Measurements from ENCODE around the gene GATA5.

GATA5 gene

GRCh38 chr20:62518911-62519310, 43.1 kb upstream of the GATA5 start:
- no peak for DNase-seq (ENCODE audit: low spot score)
- in situ Hi-C loops (cut with MboI; ENCODE audit: low pct_unique_long_range_greater_than_20kb, low sequenced_read_pairs, unreplicated experiment) = no loop called here
- no peak for TF ChIP-seq CTCF (IDR thresholded peaks at IDR 0.05; ENCODE audit: extremely low read depth, insufficient read depth, missing control alignments)

- TF ChIP-seq CTCF (IDR thresholded peaks at IDR 0.05; ENCODE audit: extremely low read depth, insufficient read depth, missing control alignments) = no peak
- no peak for DNase-seq (ENCODE audit: low spot score)
- in situ Hi-C loops (cut with MboI; ENCODE audit: low pct_unique_long_range_greater_than_20kb, low sequenced_read_pairs, unreplicated experiment) = no loop called here
These were observed 42.3 kb upstream of the GATA5 start for GRCh38 chr20:62517901-62518610.

- no peak for TF ChIP-seq CTCF (IDR thresholded peaks at IDR 0.05; ENCODE audit: extremely low read depth, insufficient read depth, missing control alignments)
- no peak for DNase-seq (ENCODE audit: low spot score)
- in situ Hi-C loops (cut with MboI; ENCODE audit: low pct_unique_long_range_greater_than_20kb, low sequenced_read_pairs, unreplicated experiment) = no loop called here
These were observed 41.4 kb upstream of the GATA5 start for GRCh38 chr20:62517168-62517567.

GRCh38 chr20:62516338-62516737, 40.5 kb upstream of the GATA5 start:
- in situ Hi-C loops (cut with MboI; ENCODE audit: low pct_unique_long_range_greater_than_20kb, low sequenced_read_pairs, unreplicated experiment) = no loop called here
- no peak for DNase-seq (ENCODE audit: low spot score)
- TF ChIP-seq CTCF (IDR thresholded peaks at IDR 0.05; ENCODE audit: extremely low read depth, insufficient read depth, missing control alignments) = no peak

- TF ChIP-seq CTCF (IDR thresholded peaks at IDR 0.05; ENCODE audit: extremely low read depth, insufficient read depth, missing control alignments) = no peak
- DNase-seq (ENCODE audit: low spot score) = no peak
- in situ Hi-C loops (cut with MboI; ENCODE audit: low pct_unique_long_range_greater_than_20kb, low sequenced_read_pairs, unreplicated experiment) = no loop called here
These were observed 40.0 kb upstream of the GATA5 start for GRCh38 chr20:62515826-62516225.

- in situ Hi-C loops (cut with MboI; ENCODE audit: low pct_unique_long_range_greater_than_20kb, low sequenced_read_pairs, unreplicated experiment) = no loop called here
- no peak for TF ChIP-seq CTCF (IDR thresholded peaks at IDR 0.05; ENCODE audit: extremely low read depth, insufficient read depth, missing control alignments)
- DNase-seq (ENCODE audit: low spot score) = no peak
These were observed 39.5 kb upstream of the GATA5 start for GRCh38 chr20:62515280-62515679.

Data from GM13977 (cell line).